Activated T-cell treated with anti-CD3 and anti-CD28 coated beads for 48 hours (primary cell): ENCODE measurements around the gene SNX32.

ENCODE experiments used
- DNase-seq: peaks from one replicate; pipeline ENCODE4 v3.0.0-alpha.2; 2020; ENCODE audit warnings: low read depth

Gene SNX32

DNA sequence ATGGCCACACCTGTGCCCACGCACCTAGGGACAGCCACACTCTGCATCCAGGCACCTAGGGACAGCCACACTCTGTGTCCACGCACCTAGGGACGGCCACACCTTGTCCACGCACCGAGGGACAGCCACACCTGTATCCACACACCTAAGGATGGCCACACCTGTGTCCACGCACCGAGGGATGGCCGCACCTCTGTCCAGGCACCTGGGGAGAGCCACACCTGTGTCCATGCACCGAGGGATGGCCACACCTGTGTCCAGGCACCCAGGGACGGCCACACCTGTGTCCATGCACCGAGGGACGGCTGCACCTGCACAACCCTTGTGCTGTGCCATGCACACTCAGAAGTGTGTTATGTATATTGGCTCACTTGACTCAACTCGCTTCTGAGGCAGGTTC is 36.1 kb upstream of the SNX32 start:
- DNase-seq = no peak

DNA sequence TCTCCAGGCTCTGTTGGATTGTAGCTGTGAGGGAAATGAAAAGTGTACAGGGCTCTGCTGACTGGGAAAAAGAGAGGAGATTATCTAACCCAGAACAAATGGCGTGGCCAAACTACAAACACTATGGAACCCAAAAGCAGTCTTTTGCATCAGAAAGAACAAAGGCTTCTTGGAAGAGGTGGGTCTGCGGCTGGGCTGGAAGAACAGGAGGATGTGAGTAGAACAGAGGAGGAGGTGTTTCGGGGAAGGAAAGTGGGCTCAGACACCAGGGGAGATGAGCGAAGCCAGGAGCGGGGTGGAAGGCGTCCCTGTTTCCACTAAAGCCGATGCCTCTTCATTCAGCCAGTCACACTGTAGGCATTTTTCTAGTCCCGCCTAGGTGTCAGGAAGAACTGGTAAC is 34.9 kb upstream of the SNX32 start:
- no peak for DNase-seq

DNA sequence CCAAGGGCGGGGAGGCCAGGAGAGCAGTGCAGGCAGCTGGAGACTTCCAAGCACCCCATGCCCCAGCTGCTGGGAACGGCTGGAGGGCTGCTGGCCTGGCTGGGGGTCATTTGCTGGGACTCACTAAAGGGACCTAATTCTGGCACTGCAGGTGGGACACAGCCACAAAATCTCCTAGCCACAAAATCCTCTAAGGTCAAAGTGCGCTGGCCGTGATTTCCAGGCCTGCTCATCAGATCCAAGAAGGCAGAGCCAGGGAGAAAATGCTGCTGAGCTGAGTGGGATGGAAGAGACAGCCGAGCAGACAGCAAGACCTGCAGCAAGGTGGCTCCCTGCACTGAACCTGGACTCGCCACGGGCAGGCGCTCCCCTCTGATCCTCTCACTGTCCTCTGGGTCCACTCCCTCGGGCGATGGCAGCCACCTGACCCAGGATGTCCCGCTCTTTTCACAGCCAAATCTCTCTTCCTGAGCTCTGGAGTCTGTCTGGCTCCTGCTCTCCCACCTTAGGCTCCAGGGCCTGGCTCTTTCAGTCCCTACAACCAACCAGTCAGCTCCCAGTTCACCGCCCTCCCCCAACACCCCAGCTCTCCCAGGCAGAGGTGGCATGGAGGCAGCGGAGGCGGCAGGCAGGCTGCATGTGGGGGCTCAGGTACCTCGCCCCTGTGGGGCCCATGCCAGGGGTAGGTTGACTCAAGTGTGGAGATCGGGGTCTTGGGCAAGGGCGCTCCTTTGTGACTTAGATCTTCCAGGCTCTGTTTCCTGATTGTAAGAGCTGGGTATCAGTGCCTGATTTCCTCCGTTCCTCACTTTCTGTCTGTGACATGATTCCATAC is 32.4 kb upstream of the SNX32 start:
- DNase-seq = no peak

DNA sequence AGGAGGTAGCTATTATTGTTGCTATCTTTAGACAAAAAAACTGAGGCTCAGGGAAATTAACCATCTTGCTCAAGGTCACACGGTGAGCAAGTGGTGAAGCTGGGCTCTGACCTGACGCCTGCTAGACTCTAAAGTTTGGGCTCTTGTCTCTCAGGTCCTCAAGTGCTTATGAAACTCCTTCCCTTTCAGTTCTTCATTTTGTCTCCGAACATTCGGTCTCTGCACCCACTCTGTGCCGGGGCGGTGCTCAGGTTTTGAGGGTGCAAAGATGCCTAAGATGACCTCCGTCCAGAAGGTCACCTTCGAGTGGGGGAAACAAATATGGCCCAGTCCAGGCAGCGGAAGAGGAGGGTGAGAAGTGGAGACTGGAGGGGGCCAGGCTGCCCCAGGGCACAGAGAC is 30.9 kb upstream of the SNX32 start:
- no peak for DNase-seq

DNA sequence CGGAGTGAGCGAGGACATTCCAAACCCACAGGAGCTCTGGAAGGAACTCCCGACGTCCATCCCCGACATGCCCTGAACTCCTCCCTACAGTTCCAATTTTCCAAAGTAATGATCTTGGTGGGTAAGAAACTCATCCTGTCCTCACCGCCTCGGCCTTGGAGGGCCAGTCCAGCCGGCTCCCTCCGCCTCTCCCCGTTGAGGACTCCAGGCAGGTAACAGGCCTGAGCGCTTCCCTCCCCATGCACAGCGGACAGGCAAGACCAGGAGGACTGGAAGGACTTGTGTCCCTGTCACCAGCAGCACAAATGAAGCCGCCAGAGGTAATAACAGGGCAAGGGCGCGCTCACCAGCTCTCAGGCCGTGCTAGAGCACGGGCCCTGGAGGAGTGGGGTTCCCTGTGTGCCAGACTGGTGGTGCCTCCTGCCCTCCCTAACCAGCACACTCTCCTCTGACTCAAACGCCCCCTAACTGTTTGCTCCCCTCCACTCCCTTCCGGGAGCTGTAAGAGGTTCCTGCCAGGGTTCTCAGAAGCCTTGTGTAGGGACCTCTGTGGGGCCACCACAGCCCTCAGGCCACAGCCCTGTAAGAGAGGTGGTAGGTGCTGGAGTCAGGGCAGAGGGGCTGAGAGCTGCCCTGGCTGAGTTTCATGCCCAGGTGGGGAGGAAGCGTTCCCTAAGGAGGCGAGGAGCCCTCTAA is 29.8 kb upstream of the SNX32 start:
- no peak for DNase-seq

DNA sequence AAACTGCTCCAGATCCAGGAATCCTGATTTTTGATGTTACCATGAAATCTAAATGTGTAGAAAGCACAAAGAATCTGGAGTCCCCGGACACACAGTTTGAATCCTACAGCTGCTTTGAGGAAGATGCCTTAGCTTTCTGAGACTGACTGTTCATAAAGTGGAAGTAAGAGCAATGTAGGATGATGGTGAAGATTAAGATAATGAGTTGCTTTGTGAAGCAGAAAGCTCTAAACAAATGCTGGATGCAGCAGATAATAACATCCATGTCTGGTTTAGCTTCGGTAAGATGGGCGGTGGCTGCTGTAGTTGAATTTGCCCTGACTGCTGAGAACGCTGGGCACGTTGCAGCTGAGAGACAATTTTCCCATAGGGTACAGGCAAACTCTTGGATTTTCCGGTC is 26.8 kb upstream of the SNX32 start:
- no peak for DNase-seq

DNA sequence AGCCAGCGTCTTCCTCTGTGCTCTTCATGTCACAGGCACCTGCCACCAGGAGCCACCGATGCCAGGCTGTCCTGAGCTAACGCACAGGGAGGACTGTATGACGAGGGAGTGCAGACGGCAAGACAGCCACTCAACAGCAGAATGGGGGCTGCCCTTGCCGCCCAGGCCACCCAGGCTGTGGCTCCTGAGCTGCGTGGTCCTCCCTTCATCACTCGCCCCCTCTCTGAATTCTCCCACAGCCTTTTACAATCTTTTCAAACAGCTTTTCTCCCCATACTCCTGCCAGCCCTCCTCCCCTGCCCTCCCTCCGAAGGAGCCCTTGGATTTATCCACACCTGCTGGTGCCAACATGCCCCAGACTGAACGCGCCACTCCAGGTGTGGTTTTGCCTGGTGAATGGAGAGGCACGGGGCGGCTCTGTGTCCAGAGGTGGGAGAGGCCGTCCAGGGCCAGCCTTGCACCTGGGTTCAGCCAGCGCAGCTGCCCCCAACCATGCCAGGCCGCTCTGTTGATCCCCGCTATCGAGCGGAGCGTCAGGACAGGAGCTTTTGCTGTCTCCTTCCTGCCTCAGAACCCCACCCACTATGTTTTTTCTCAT is 24.9 kb upstream of the SNX32 start:
- no peak for DNase-seq

DNA sequence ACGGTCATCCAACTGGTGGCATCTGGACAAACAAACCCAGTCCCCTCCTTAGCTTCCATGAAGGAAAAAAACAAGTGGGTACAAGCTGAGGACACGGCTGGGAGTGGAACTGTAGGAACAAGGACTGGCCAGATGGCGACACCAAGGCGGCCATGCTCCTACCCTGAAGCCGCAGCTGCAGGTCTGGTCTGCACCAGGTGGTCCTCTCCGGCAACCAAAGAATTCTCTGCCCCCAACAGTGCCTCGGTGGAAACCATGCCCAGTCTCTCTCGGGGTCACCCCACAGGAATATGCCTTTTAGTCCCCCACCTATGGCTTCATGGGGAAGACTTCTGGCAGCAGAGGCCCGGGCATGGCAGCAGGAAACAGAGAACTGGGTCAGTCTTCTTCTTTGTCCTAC is 24.3 kb upstream of the SNX32 start:
- DNase-seq = no peak

GRCh38 chr11:65810046-65810868 is 23.5 kb upstream of the SNX32 start:
- DNase-seq = no peak

DNA sequence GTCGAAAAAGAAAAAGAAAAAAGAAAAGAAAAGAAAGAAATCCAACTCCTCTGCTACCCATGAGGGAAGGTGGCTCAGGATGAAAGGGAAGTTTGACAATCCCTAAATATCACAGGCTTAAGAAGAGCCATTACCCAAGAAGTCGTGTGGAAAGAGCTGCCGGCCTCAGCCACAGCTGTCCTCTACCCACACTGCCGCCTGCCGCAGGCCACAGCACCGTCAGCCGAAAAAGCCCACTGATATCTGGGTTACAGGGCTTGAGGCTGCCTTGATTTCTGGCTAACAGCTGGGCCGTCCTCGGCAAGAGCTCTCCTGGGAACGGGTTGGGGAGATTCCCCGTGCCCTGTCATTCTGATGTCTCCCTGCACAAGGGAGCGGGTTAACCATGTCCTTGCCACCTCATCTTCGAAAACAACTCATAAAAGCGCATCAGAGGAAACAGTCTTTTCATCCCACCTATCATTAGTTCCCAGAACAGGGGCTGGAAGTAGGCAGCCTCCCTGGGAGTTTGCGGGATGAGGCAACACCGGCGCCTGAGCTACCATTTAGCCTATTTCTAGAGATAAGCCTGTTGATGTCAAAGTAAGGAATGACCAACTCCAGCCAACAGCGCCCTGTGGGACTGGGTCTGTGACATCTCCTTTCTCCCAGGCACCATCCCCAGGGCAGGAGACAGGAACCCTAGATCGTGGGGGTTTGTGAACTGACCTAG is 21.8 kb upstream of the SNX32 start:
- DNase-seq = no peak

- no peak for DNase-seq
Observed at GRCh38 chr11:65814131-65814985, 19.4 kb upstream of the SNX32 start.

DNA sequence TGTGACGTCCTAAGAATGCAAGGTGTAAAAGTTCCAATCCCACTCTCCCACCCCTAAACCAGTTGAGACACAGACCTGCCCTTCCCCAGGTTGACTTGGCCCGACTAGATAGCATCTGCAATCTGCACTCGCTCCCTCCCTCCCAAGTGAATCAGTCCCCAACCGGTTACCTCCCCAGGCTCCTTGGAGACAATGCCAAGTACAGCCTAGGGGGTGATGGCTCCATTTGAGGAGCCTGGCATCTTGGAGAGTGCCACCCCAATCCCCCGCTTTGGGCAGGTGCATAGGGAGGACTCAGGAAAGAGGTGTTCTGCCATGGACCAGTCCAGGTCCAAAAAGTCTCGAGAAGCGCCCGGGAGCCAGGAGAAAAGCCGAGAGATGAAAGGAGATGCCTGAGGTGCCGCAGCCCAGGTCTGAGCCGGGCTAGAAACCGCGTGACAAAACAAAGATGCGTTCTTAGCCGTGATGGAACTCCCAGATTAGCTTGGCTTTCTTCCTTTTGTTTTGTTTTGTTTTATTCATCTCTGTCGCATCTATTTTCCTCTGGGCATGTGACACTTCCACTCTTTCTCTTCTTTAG is 18.7 kb upstream of the SNX32 start:
- DNase-seq = no peak

GRCh38 chr11:65816696-65817095 is 17.1 kb upstream of the SNX32 start:
- DNase-seq = no peak

- no peak for DNase-seq
Observed at GRCh38 chr11:65817312-65817834, 16.4 kb upstream of the SNX32 start.

GRCh38 chr11:65817835-65818680 is 15.7 kb upstream of the SNX32 start:
- peak; percentile 95 for DNase-seq

GRCh38 chr11:65821107-65821506 is 12.7 kb upstream of the SNX32 start:
- no peak for DNase-seq

- no peak for DNase-seq
Observed at GRCh38 chr11:65822776-65823528, 10.8 kb upstream of the SNX32 start.

GRCh38 chr11:65826984-65827735 is 6.6 kb upstream of the SNX32 start:
- no peak for DNase-seq
